Uterus (tissue), 4 donors: ENCODE measurements around the gene DRC7. TPM values are rescaled to one million over a fixed set of nuclear protein-coding genes. Genes with fewer than 3 reads are reported as not detected.
A peak's percentile ranks its signal among the peaks of the same experiment; 100 is the strongest.

ENCODE experiments used
- DNase-seq, 2 donors: peaks; one replicate each; pipeline ENCODE4 v3.0.0-alpha.2; 2019 to 2020
- H3K27ac ChIP-seq, 2 donors: fragments of 200-600 bp; sonication (generic); 1 replicate in 1 of 2; 2 replicates in 1 of 2; pipeline ENCODE4 v1.5.1; 2016 to 2018
- H3K27me3 ChIP-seq, 2 donors: fragments of 200-600 bp; sonication (generic); one replicate each; pipeline ENCODE4 v1.5.1; 2018 to 2019; ENCODE audit warnings: control low read depth in 1 of 2
- H3K36me3 ChIP-seq, 2 donors: fragments of 200-600 bp; sonication (generic); one replicate each; pipeline ENCODE4 v1.5.1; 2019; ENCODE audit warnings: control low read depth in 1 of 2
- H3K4me1 ChIP-seq, 2 donors: fragments of 200-600 bp; sonication (generic); one replicate each; pipeline ENCODE4 v1.5.1; 2018 to 2019; ENCODE audit warnings: control low read depth in 1 of 2
- H3K4me3 ChIP-seq, 2 donors: fragments of 200-600 bp; sonication (generic); 1 replicate in 1 of 2; 2 replicates in 1 of 2; pipeline ENCODE4 v1.5.1; 2018 to 2019; ENCODE audit warnings: mild to moderate bottlenecking in 1 of 2
- H3K9me3 ChIP-seq, 2 donors: fragments of 200-600 bp; sonication (generic); one replicate each; pipeline ENCODE4 v1.5.1; 2019; ENCODE audit warnings: control low read depth in 1 of 2
- CTCF ChIP-seq, 4 experiments: fragments of 200-600 bp in 2 of 4; fragments of 450-650 bp in 2 of 4; sonication (generic) in 2 of 4; IDR thresholded peaks; one replicate each; pipeline ENCODE4 v1.5.1; 2016 to 2019; ENCODE audit warnings: antibody characterized with exemption in 4 of 4, mild to moderate bottlenecking in 2 of 4, moderate library complexity in 1 of 4
- POLR2A ChIP-seq, 2 donors: fragments of 450-650 bp; IDR thresholded peaks; one replicate each; pipeline ENCODE4 v1.6.1; 2016; ENCODE audit warnings: antibody characterized with exemption in 2 of 2, mild to moderate bottlenecking in 1 of 2, moderate library complexity in 1 of 2
- intact Hi-C: fragments of 100-400 bp; cut with DNase I; formaldehyde crosslinking; loops from one replicate; pipeline ENCODE4 v1.15.1; 2023; ENCODE audit warnings: low total_unique reads
- total RNA-seq, 4 donors: library from RNA; depleted of rRNA in 3 of 4; stranded (reverse); fragments of >200 nt in 3 of 4; gene quantifications; one replicate each; pipeline versions ENCODE4 v1.1.0 to v1.2.4, GENCODE V29; 2014 to 2023
- donor health status: DM: yes; HTN: yes; CAD: no.

The DRC7 gene
- total RNA-seq, 4 donors from 2014 or later, result 0.18 to 5.4 TPM; not detected in 2

GRCh38 chr16:57755726-57756423 is 61.3 kb downstream of the DRC7 start:
- H3K9me3 ChIP-seq, result no peaks in the 10 kb centered on the region
- no peaks in the 10 kb centered on the region for H3K27me3 ChIP-seq
- intact Hi-C loops, result loop anchor here (5.0 to 10.0 kb wide), 2 partner anchors 109 to 246 kb away; partner anchors contain the start of genes USB1 and ZNF319
- no peaks in the 10 kb centered on the region for H3K4me1 ChIP-seq
- DNase-seq, result no peak
- H3K4me3 ChIP-seq, result no peak overlapping the region
- no peak overlapping the region for H3K27ac ChIP-seq
- TF ChIP-seq POLR2A (IDR thresholded peaks at IDR 0.05) (no peak), CTCF (IDR thresholded peaks at IDR 0.05) (no peak)
- H3K36me3 ChIP-seq, result no peaks in the 10 kb centered on the region

GRCh38 chr16:57756424-57757325 is 62.1 kb downstream of the DRC7 start:
- Histone ChIP-seq H3K27ac (no peak overlapping the region), H3K4me3 (no peak overlapping the region)

GRCh38 chr16:57757326-57757786 is 62.8 kb downstream of the DRC7 start:
- Histone ChIP-seq H3K27ac (no peak overlapping the region), H3K27me3 (no peaks in the 10 kb centered on the region), H3K36me3 (no peaks in the 10 kb centered on the region), H3K4me1 (no peaks in the 10 kb centered on the region), H3K4me3 (no peak overlapping the region), H3K9me3 (no peaks in the 10 kb centered on the region)
- TF ChIP-seq CTCF (IDR thresholded peaks at IDR 0.05) (peak; percentile 94 to 99 (median 96)), POLR2A (IDR thresholded peaks at IDR 0.05) (no peak)
- peak; percentile 85 to 90 for DNase-seq
- intact Hi-C loops, result loop anchor here (5.0 to 10.0 kb wide), 2 partner anchors 107 to 245 kb away; partner anchors contain the start of genes USB1 and ZNF319

More at GRCh38 chr16:57756424-57757325, 62.1 kb downstream of the DRC7 start:
- intact Hi-C loops, result loop anchor here (5.0 to 10.0 kb wide), 2 partner anchors 108 to 246 kb away; partner anchors contain the start of genes USB1 and ZNF319
- no peaks in the 10 kb centered on the region for H3K4me1 ChIP-seq
- TF ChIP-seq POLR2A (IDR thresholded peaks at IDR 0.05) (no peak), CTCF (IDR thresholded peaks at IDR 0.05) (no peak)
- H3K27me3 ChIP-seq, result no peaks in the 10 kb centered on the region
- no peaks in the 10 kb centered on the region for H3K36me3 ChIP-seq
- no peaks in the 10 kb centered on the region for H3K9me3 ChIP-seq
- DNase-seq, result no peak

- Histone ChIP-seq H3K27ac (peak overlapping the region in 1 of 2 donors; percentile 33), H3K9me3 (no peaks in the 10 kb centered on the region), H3K36me3 (no peaks in the 10 kb centered on the region), H3K27me3 (no peaks in the 10 kb centered on the region), H3K4me1 (no peaks in the 10 kb centered on the region), H3K4me3 (no peak overlapping the region)
- TF ChIP-seq POLR2A (IDR thresholded peaks at IDR 0.05) (no peak), CTCF (IDR thresholded peaks at IDR 0.05) (no peak)
- DNase-seq, result no peak
- intact Hi-C loops, result loop anchor here (5.0 to 10.0 kb wide), 2 partner anchors 107 to 244 kb away; partner anchors contain the start of genes USB1 and ZNF319
Observed at GRCh38 chr16:57757883-57758282, 63.3 kb downstream of the DRC7 start.
